A549 treated with Mapracorat at 1 μM for 4 hours (cell line): ENCODE results near the gene ADIG. TPM values are rescaled to one million over a fixed set of nuclear protein-coding genes. Genes with fewer than 3 reads are reported as not detected.

Experiments used
- total RNA-seq: library from RNA; stranded (reverse); fragments of 200-300 nt; extraction: Qiagen RNA extraction; gene quantifications from 5 replicates; pipeline ENCODE4 v1.2.3, GENCODE V29; 2022

Gene ADIG
- total RNA-seq: not detected in 5 replicates

GRCh38 chr20:38581013-38581412 lies at the start of gene ADIG:
Gene ADIG, plus strand, starts transcription at chr20:38581197. Its CDS starts 54 bp downstream, at chr20:38581251.

GRCh38 chr20:38601216-38602184 lies 20.5 kb downstream of the ADIG start, which contains the start of gene ARHGAP40:
Gene ARHGAP40, plus strand, starts transcription at chr20:38601809.

Other genes starting within 250 kb of the ADIG start
- gene LBP, start 234.7 kb upstream of the ADIG start, total RNA-seq: 0.98 to 1.9 TPM (median 1.2 TPM) in 5 replicates
- gene SNHG17, start 145.9 kb upstream of the ADIG start, total RNA-seq: 182 to 203 TPM (median 187 TPM) in 5 replicates
- 11.8 to 19.3 TPM (median 18.2 TPM) in 5 replicates for gene RALGAPB, start 108.4 kb upstream of the ADIG start, total RNA-seq
- gene ARHGAP40, start 20.6 kb downstream of the ADIG start, total RNA-seq: not detected in 5 replicates
- gene SLC32A1, start 143.3 kb downstream of the ADIG start, total RNA-seq: not detected in 5 replicates
- gene ACTR5, start 167.3 kb downstream of the ADIG start, total RNA-seq: 8.9 to 10.2 TPM (median 9.4 TPM) in 5 replicates
- 0.11 to 0.22 TPM (median 0.15 TPM) in 5 replicates for gene PPP1R16B, start 224.5 kb downstream of the ADIG start, total RNA-seq